Activated naive CD8-positive, alpha-beta T cell treated with anti-CD3 and anti-CD28 coated beads, Interleukin-2, amount 10 ng/mL, durations not matched to agents 7 days and 5 days (primary cell): ENCODE results near the gene DNAJC28. TPM values are rescaled to one million over a fixed set of nuclear protein-coding genes. Genes with fewer than 3 reads are reported as not detected.
A peak's percentile ranks its signal among the peaks of the same experiment; 100 is the strongest.

Experiments used
- ATAC-seq: fragments of 150-1000 bp; cut with Tn5 transposase; one replicate; pipeline ENCODE4 v1.10.0; 2021; ENCODE audit warnings: low read depth, moderate library complexity
- POLR2A ChIA-PET: fragments of 350-600 bp; sonication (Branson Sonifier 250); formaldehyde crosslinking; loops from one replicate; lab custom pipeline; 2021; ENCODE audit warnings: antibody characterized with exemption; lab: Charles Lee
- DNase-seq: peaks from one replicate; pipeline ENCODE4 v3.0.0; 2021
- H3K27ac Mint-ChIP-seq: one replicate; pipeline ENCODE4 v1.8.0; 2022; ENCODE audit warnings: mild to moderate bottlenecking, mixed read lengths
- H3K27me3 Mint-ChIP-seq: one replicate; pipeline ENCODE4 v1.8.0; 2022; ENCODE audit warnings: mild to moderate bottlenecking, moderate library complexity, mixed read lengths
- H3K36me3 Mint-ChIP-seq: one replicate; pipeline ENCODE4 v1.8.0; 2021; ENCODE audit warnings: mild to moderate bottlenecking, mixed read lengths
- H3K4me1 Mint-ChIP-seq: one replicate; pipeline ENCODE4 v1.8.0; 2021; ENCODE audit warnings: mixed read lengths
- H3K4me3 Mint-ChIP-seq: one replicate; pipeline ENCODE4 v1.8.0; 2022; ENCODE audit warnings: mild to moderate bottlenecking, moderate library complexity, mixed read lengths
- H3K9me3 Mint-ChIP-seq: one replicate; pipeline ENCODE4 v1.8.0; 2021; ENCODE audit warnings: mixed read lengths
- total RNA-seq, 2 experiments: library from RNA; stranded (reverse); gene quantifications; one replicate each; pipeline ENCODE4 v1.2.3, GENCODE V29; 2021

DNAJC28 gene
- 1 to 10 TPM; 1.2 to 1.5 TPM for total RNA-seq

GRCh38 chr21:33491373-33492102 is at the start of gene DNAJC28:
DNAJC28 (minus strand) TSS chr21:33491716; CDS start chr21:33489393, 2,323 bp downstream.
- POLR2A ChIA-PET, result interaction anchor here (0.6 to 3.6 kb wide), 9 partner anchors 8 to 163 kb away, joined by 3 to 95 read pairs (median 3); partner anchors contain the start of genes DONSON, GART and TMEM50B
- peaks cover 4% of the 10 kb centered on the region for H3K27me3 Mint-ChIP-seq
- H3K9me3 Mint-ChIP-seq, result no peaks in the 10 kb centered on the region
- no peaks in the 10 kb centered on the region for H3K36me3 Mint-ChIP-seq
- ATAC-seq (peak; percentile 98), DNase-seq (peak; percentile 96)
- peak within 1 kb of the TSS; percentile 82 for H3K4me3 Mint-ChIP-seq
- peak within 1 kb of the TSS; percentile 82 for H3K27ac Mint-ChIP-seq
- peaks cover 8% of the 10 kb centered on the region for H3K4me1 Mint-ChIP-seq

GRCh38 chr21:33541105-33541711 is 49.7 kb upstream of the DNAJC28 start:
- ATAC-seq, result no peak
- H3K9me3 Mint-ChIP-seq, result peaks cover 2% of the 10 kb centered on the region
- peaks cover 40% of the 10 kb centered on the region for H3K4me1 Mint-ChIP-seq
- H3K27ac Mint-ChIP-seq, result peak overlapping the region; percentile 99
- peaks cover 30% of the 10 kb centered on the region for H3K36me3 Mint-ChIP-seq
- DNase-seq, result peak; percentile 33
- H3K4me3 Mint-ChIP-seq, result peak overlapping the region; percentile 96
- POLR2A ChIA-PET, result interaction anchor here (1.2 to 6.0 kb wide), 4 partner anchors 10 to 61 kb away, joined by 3 to 36 read pairs (median 20); partner anchors contain the start of genes DNAJC28, DONSON and TMEM50B
- H3K27me3 Mint-ChIP-seq, result no peaks in the 10 kb centered on the region

GRCh38 chr21:33540711-33541104 is 49.2 kb upstream of the DNAJC28 start:
- Mint-ChIP-seq H3K27ac (peak overlapping the region; percentile 79), H3K27me3 (no peaks in the 10 kb centered on the region), H3K4me1 (peaks cover 36% of the 10 kb centered on the region), H3K36me3 (peaks cover 30% of the 10 kb centered on the region), H3K9me3 (peaks cover 2% of the 10 kb centered on the region), H3K4me3 (peak overlapping the region; percentile 96)
- POLR2A ChIA-PET, result interaction anchor here (0.7 to 6.0 kb wide), 3 partner anchors 48 to 179 kb away, joined by 3 to 36 read pairs (median 33); partner anchors contain the start of genes DONSON and TMEM50B
- no peak for DNase-seq
- ATAC-seq, result no peak

GRCh38 chr21:33539616-33540015 is 48.1 kb upstream of the DNAJC28 start:
- no peak overlapping the region for H3K4me3 Mint-ChIP-seq
- POLR2A ChIA-PET, result no interaction called here
- H3K27me3 Mint-ChIP-seq, result no peaks in the 10 kb centered on the region
- H3K9me3 Mint-ChIP-seq, result peaks cover 2% of the 10 kb centered on the region
- H3K27ac Mint-ChIP-seq, result no peak overlapping the region
- ATAC-seq (no peak), DNase-seq (no peak)
- peaks cover 31% of the 10 kb centered on the region for H3K36me3 Mint-ChIP-seq
- H3K4me1 Mint-ChIP-seq, result peaks cover 31% of the 10 kb centered on the region

- peaks cover 34% of the 10 kb centered on the region for H3K36me3 Mint-ChIP-seq
- H3K27me3 Mint-ChIP-seq, result no peaks in the 10 kb centered on the region
- POLR2A ChIA-PET, result interaction anchor here (0.9 kb wide), 1 partner anchor 57 kb away, joined by 7 read pairs; no protein-coding TSS in a partner anchor
- peaks cover 2% of the 10 kb centered on the region for H3K9me3 Mint-ChIP-seq
- H3K27ac Mint-ChIP-seq, result no peak overlapping the region
- H3K4me3 Mint-ChIP-seq, result no peak overlapping the region
- ATAC-seq, result no peak
- no peak for DNase-seq
- H3K4me1 Mint-ChIP-seq, result peaks cover 24% of the 10 kb centered on the region
These were observed 45.7 kb upstream of the DNAJC28 start for GRCh38 chr21:33537212-33537611.

GRCh38 chr21:33531007-33531406 is 39.5 kb upstream of the DNAJC28 start:
- H3K36me3 Mint-ChIP-seq, result peaks cover 28% of the 10 kb centered on the region
- H3K9me3 Mint-ChIP-seq, result no peaks in the 10 kb centered on the region
- no peaks in the 10 kb centered on the region for H3K27me3 Mint-ChIP-seq
- no peak for DNase-seq
- no peaks in the 10 kb centered on the region for H3K4me1 Mint-ChIP-seq
- no peak overlapping the region for H3K4me3 Mint-ChIP-seq
- POLR2A ChIA-PET, result interaction anchor here (0.6 kb wide), 1 partner anchor 1030 kb away, joined by 5 read pairs; no protein-coding TSS in a partner anchor
- ATAC-seq, result no peak
- H3K27ac Mint-ChIP-seq, result no peak overlapping the region

- H3K36me3 Mint-ChIP-seq, result peaks cover 22% of the 10 kb centered on the region
- no peak overlapping the region for H3K27ac Mint-ChIP-seq
- POLR2A ChIA-PET, result no interaction called here
- no peaks in the 10 kb centered on the region for H3K27me3 Mint-ChIP-seq
- no peak overlapping the region for H3K4me3 Mint-ChIP-seq
- peaks cover 2% of the 10 kb centered on the region for H3K4me1 Mint-ChIP-seq
- H3K9me3 Mint-ChIP-seq, result no peaks in the 10 kb centered on the region
- ATAC-seq (no peak), DNase-seq (no peak)
These were observed 31.4 kb upstream of the DNAJC28 start for GRCh38 chr21:33522953-33523349.

GRCh38 chr21:33522297-33522952 is 30.9 kb upstream of the DNAJC28 start:
- peaks cover 23% of the 10 kb centered on the region for H3K36me3 Mint-ChIP-seq
- H3K27me3 Mint-ChIP-seq, result no peaks in the 10 kb centered on the region
- H3K4me3 Mint-ChIP-seq, result no peak overlapping the region
- ATAC-seq (no peak), DNase-seq (no peak)
- POLR2A ChIA-PET, result no interaction called here
- peaks cover 2% of the 10 kb centered on the region for H3K4me1 Mint-ChIP-seq
- H3K9me3 Mint-ChIP-seq, result no peaks in the 10 kb centered on the region
- H3K27ac Mint-ChIP-seq, result no peak overlapping the region

GRCh38 chr21:33518899-33519298 is 27.4 kb upstream of the DNAJC28 start:
- ATAC-seq (no peak), DNase-seq (no peak)
- H3K4me1 Mint-ChIP-seq, result peaks cover 15% of the 10 kb centered on the region
- H3K4me3 Mint-ChIP-seq, result no peak overlapping the region
- H3K36me3 Mint-ChIP-seq, result peaks cover 38% of the 10 kb centered on the region
- H3K27ac Mint-ChIP-seq, result peak overlapping the region; percentile 32
- POLR2A ChIA-PET, result interaction anchor here (0.7 to 2.1 kb wide), 2 partner anchors 39 to 70 kb away, joined by 3 to 5 read pairs; partner anchors contain the start of genes DONSON and TMEM50B
- no peaks in the 10 kb centered on the region for H3K27me3 Mint-ChIP-seq
- no peaks in the 10 kb centered on the region for H3K9me3 Mint-ChIP-seq

- no peak for DNase-seq
- H3K4me3 Mint-ChIP-seq, result no peak overlapping the region
- peak overlapping the region; percentile 77 for H3K27ac Mint-ChIP-seq
- H3K36me3 Mint-ChIP-seq, result peaks cover 48% of the 10 kb centered on the region
- ATAC-seq, result peak; percentile 65
- no peaks in the 10 kb centered on the region for H3K27me3 Mint-ChIP-seq
- POLR2A ChIA-PET, result interaction anchor here (1.0 to 1.2 kb wide), 3 partner anchors 23 to 34 kb away, joined by 3 read pairs; partner anchors contain the start of genes DNAJC28 and TMEM50B
- peaks cover 16% of the 10 kb centered on the region for H3K4me1 Mint-ChIP-seq
- H3K9me3 Mint-ChIP-seq, result no peaks in the 10 kb centered on the region
These were observed 22.7 kb upstream of the DNAJC28 start for GRCh38 chr21:33514229-33514628.

GRCh38 chr21:33512481-33512880 is 21.0 kb upstream of the DNAJC28 start:
- peaks cover 46% of the 10 kb centered on the region for H3K36me3 Mint-ChIP-seq

GRCh38 chr21:33511639-33512038 is 20.1 kb upstream of the DNAJC28 start:
- no peaks in the 10 kb centered on the region for H3K9me3 Mint-ChIP-seq
- peaks cover 14% of the 10 kb centered on the region for H3K4me1 Mint-ChIP-seq
- H3K27ac Mint-ChIP-seq, result no peak overlapping the region
- POLR2A ChIA-PET, result no interaction called here
- peaks cover 46% of the 10 kb centered on the region for H3K36me3 Mint-ChIP-seq
- H3K27me3 Mint-ChIP-seq, result no peaks in the 10 kb centered on the region
- ATAC-seq (no peak), DNase-seq (no peak)
- no peak overlapping the region for H3K4me3 Mint-ChIP-seq

More at GRCh38 chr21:33512481-33512880, 21.0 kb upstream of the DNAJC28 start:
- no peak for ATAC-seq
- Mint-ChIP-seq H3K27me3 (no peaks in the 10 kb centered on the region), H3K4me3 (no peak overlapping the region), H3K27ac (no peak overlapping the region), H3K9me3 (no peaks in the 10 kb centered on the region), H3K4me1 (peaks cover 14% of the 10 kb centered on the region)
- no peak for DNase-seq
- POLR2A ChIA-PET, result interaction anchor here (0.7 kb wide), 1 partner anchor 32 kb away, joined by 3 read pairs; no protein-coding TSS in a partner anchor

- POLR2A ChIA-PET, result no interaction called here
- Mint-ChIP-seq H3K4me3 (no peak overlapping the region), H3K27me3 (no peaks in the 10 kb centered on the region), H3K4me1 (peaks cover 14% of the 10 kb centered on the region), H3K9me3 (no peaks in the 10 kb centered on the region), H3K27ac (no peak overlapping the region), H3K36me3 (peaks cover 41% of the 10 kb centered on the region)
- DNase-seq (no peak), ATAC-seq (no peak)
These were observed 19.3 kb upstream of the DNAJC28 start for GRCh38 chr21:33510826-33511225.
